CD8-positive, alpha-beta memory T cell (primary cell): ENCODE measurements around the gene ARL8A. TPM values are rescaled to one million over a fixed set of nuclear protein-coding genes. Genes with fewer than 3 reads are reported as not detected.
A peak's percentile ranks its signal among the peaks of the same experiment; 100 is the strongest.
"Not testable (repeated sequence)": the region's sequence is repeated elsewhere in the genome, so short reads cannot be mapped to it uniquely, and the experiment has no call there.

Experiments used
- CTCF ChIA-PET: fragments of 350-600 bp; sonication (Branson Sonifier 250); formaldehyde crosslinking; loops from one replicate; lab custom pipeline; 2021; ENCODE audit warnings: antibody characterized with exemption; lab: Charles Lee
- POLR2A ChIA-PET: fragments of 350-600 bp; sonication (Branson Sonifier 250); formaldehyde crosslinking; loops from one replicate; lab custom pipeline; 2021; ENCODE audit warnings: antibody characterized with exemption; lab: Charles Lee
- DNase-seq, 5 donors: peaks; one replicate each; pipeline versions ENCODE4 v3.0.0 to v3.0.0-alpha.2; 2020 to 2022; ENCODE audit warnings: mixed read lengths in 1 of 5
- H3K27ac ChIP-seq: one replicate; pipeline ENCODE4 v1.7.0; 2013; ENCODE audit warnings: low read depth, mild to moderate bottlenecking, low read length, moderate library complexity
- H3K27me3 ChIP-seq: 2 replicates; pipeline ENCODE4 v1.7.0; 2013; ENCODE audit warnings: low read length, mild to moderate bottlenecking; ENCODE audit not compliant: insufficient read depth, poor library complexity, severe bottlenecking
- H3K36me3 ChIP-seq: 2 replicates; pipeline ENCODE4 v1.7.0; 2013; ENCODE audit warnings: mild to moderate bottlenecking, low read length, moderate library complexity; ENCODE audit not compliant: insufficient read depth
- H3K4me1 ChIP-seq: 2 replicates; pipeline ENCODE4 v1.7.0; 2013; ENCODE audit warnings: mild to moderate bottlenecking, low read length, moderate library complexity; ENCODE audit not compliant: insufficient read depth
- H3K4me3 ChIP-seq: 2 replicates; pipeline ENCODE4 v1.7.0; 2013; ENCODE audit warnings: mild to moderate bottlenecking, low read length
- H3K9me3 ChIP-seq: 2 replicates; pipeline ENCODE4 v1.7.0; 2013; ENCODE audit warnings: mild to moderate bottlenecking, low read length
- H3K27ac Mint-ChIP-seq, 8 donors: one replicate each; pipeline ENCODE4 v1.8.0; 2020 to 2021; ENCODE audit warnings: mixed read lengths in 8 of 8, mild to moderate bottlenecking in 6 of 8, inconsistent platforms in 3 of 8, moderate library complexity in 3 of 8
- H3K27me3 Mint-ChIP-seq, 2 donors: one replicate each; pipeline ENCODE4 v1.8.0; 2020 to 2021; ENCODE audit warnings: mixed read lengths in 2 of 2, mild to moderate bottlenecking in 1 of 2, moderate library complexity in 1 of 2
- H3K36me3 Mint-ChIP-seq, 3 donors: one replicate each; pipeline ENCODE4 v1.8.0; 2020 to 2021; ENCODE audit warnings: mixed read lengths in 3 of 3, inconsistent platforms in 1 of 3, mild to moderate bottlenecking in 1 of 3
- H3K4me1 Mint-ChIP-seq, 3 donors: one replicate each; pipeline ENCODE4 v1.8.0; 2020 to 2021; ENCODE audit warnings: mixed read lengths in 3 of 3, inconsistent platforms in 1 of 3, mild to moderate bottlenecking in 1 of 3
- H3K4me3 Mint-ChIP-seq, 7 donors: one replicate each; pipeline ENCODE4 v1.8.0; 2020 to 2021; ENCODE audit warnings: mixed read lengths in 7 of 7, mild to moderate bottlenecking in 6 of 7, moderate library complexity in 4 of 7, inconsistent platforms in 2 of 7
- H3K9me3 Mint-ChIP-seq, 5 donors: one replicate each; pipeline ENCODE4 v1.8.0; 2020 to 2022; ENCODE audit warnings: mixed read lengths in 5 of 5, mild to moderate bottlenecking in 3 of 5, moderate library complexity in 2 of 5, inconsistent platforms in 1 of 5
- polyA plus RNA-seq: library from polyadenylated mRNA; unstranded; fragments of 300-500 nt; fragmentation: Illumina TruSeq; gene quantifications from one replicate; pipeline ENCODE4 v1.2.3, GENCODE V29; 2021
- total RNA-seq, 2 experiments: library from RNA; stranded (reverse); gene quantifications; one replicate each; pipeline ENCODE4 v1.2.3, GENCODE V29; 2021

The ARL8A gene
- total and polyA plus RNA-seq, 3 experiments from 2014 or later = 12.3 to 51.4 (median 50.2) TPM

- Mint-ChIP-seq H3K27me3 (peaks cover 0 to 1% of the 10 kb centered on the region in 2 donors), H3K4me1 (peaks cover 14 to 27% (median 19%) of the 10 kb centered on the region in 3 donors), H3K27ac (peak overlapping the region in 3 of 8 donors; percentile 3 to 87 (median 9)), H3K9me3 (no peaks in the 10 kb centered on the region), H3K36me3 (peaks cover 5 to 76% (median 17%) of the 10 kb centered on the region in 3 donors), H3K4me3 (no peak overlapping the region)
- no peak for DNase-seq
- Histone ChIP-seq H3K4me1 (peaks cover 7% of the 10 kb centered on the region), H3K27ac (no peak overlapping the region), H3K27me3 (no peaks in the 10 kb centered on the region), H3K9me3 (no peaks in the 10 kb centered on the region), H3K4me3 (no peak overlapping the region), H3K36me3 (peaks cover 60% of the 10 kb centered on the region)
- CTCF ChIA-PET = interaction anchor here (1.2 kb wide), 1 partner anchor 40 kb away, joined by 5 read pairs; no protein-coding TSS in a partner anchor
- POLR2A ChIA-PET = no interaction called here
Measured at GRCh38 chr1:202149566-202149965, 5.0 kb upstream of the ARL8A start.

DNA sequence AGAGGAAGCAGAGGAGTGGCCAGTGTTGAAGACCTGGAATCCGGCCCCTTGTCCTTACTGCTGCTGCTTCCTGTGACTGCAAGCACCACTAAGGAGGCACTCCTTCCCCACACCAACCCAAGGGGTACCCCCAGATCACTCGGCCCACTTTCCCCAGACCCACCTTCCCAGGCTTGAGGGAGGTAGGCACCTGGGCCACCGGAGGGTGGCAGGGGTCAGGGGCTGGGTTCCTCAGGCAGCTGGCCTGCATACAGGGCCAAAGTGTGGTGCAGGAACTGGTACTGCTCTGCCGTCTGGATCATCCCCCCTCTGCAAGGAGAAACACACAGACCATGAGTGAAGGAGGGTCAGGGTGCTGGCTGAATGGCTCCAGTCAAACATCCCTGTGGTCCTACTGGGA lies 3.9 kb upstream of the ARL8A start:
- no peak for DNase-seq
- H3K9me3 Mint-ChIP-seq = no peaks in the 10 kb centered on the region
- no peak overlapping the region for H3K27ac ChIP-seq
- peaks cover 8% of the 10 kb centered on the region for H3K4me1 ChIP-seq
- peaks cover 4 to 70% (median 13%) of the 10 kb centered on the region in 3 donors for H3K36me3 Mint-ChIP-seq
- peak overlapping the region in 1 of 7 donors; percentile 77 for H3K4me3 Mint-ChIP-seq
- H3K36me3 ChIP-seq = peaks cover 48% of the 10 kb centered on the region
- CTCF ChIA-PET = interaction anchor here (5.6 kb wide), 1 partner anchor 13 kb away, joined by 33 read pairs; no protein-coding TSS in a partner anchor
- no peaks in the 10 kb centered on the region for H3K27me3 ChIP-seq
- peaks cover 13 to 25% (median 16%) of the 10 kb centered on the region in 3 donors for H3K4me1 Mint-ChIP-seq
- H3K9me3 ChIP-seq = no peaks in the 10 kb centered on the region
- POLR2A ChIA-PET = interaction anchor here (1.2 kb wide), 1 partner anchor 14 kb away, joined by 3 read pairs; no protein-coding TSS in a partner anchor
- no peak overlapping the region for H3K4me3 ChIP-seq
- H3K27ac Mint-ChIP-seq = peak overlapping the region in 5 of 8 donors; percentile 32 to 87 (median 80)
- H3K27me3 Mint-ChIP-seq = peaks cover 0 to 1% of the 10 kb centered on the region in 2 donors

- POLR2A ChIA-PET = interaction anchor here (1.2 to 2.4 kb wide), 2 partner anchors 13 to 15 kb away, joined by 3 to 7 read pairs; partner anchors contain the start of gene PTPN7
- peak overlapping the region in 4 of 8 donors; percentile 17 to 47 (median 40) for H3K27ac Mint-ChIP-seq
Measured at GRCh38 chr1:202146993-202147392, 2.5 kb upstream of the ARL8A start.

DNA sequence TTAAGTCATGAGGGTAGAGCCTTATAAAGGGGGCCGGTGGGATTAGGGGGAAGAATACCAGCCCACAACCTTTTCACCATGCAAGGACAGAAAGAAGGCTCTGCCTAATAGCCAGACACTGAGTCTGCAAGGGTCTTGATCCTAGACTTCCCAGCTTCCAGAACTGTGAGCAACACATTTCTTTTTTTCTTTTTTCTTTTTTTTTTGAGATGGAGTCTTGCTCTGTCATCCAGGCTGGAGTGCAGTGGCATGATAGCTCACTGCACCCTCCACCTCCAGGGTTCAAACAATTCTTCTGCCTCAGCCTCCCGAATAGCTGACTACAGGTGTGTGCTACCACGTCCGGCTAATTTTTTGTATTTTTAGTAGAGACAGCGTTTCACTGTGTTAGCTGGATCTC lies 1.7 kb upstream of the ARL8A start:
- H3K9me3 ChIP-seq = no peaks in the 10 kb centered on the region
- no peaks in the 10 kb centered on the region for H3K27me3 ChIP-seq
- Mint-ChIP-seq H3K9me3 (no peaks in the 10 kb centered on the region), H3K4me3 (peak overlapping the region in 5 of 7 donors; percentile 13 to 95 (median 91)), H3K36me3 (peaks cover 4 to 52% (median 11%) of the 10 kb centered on the region in 3 donors), H3K27me3 (peaks cover 0 to 1% of the 10 kb centered on the region in 2 donors), H3K4me1 (peaks cover 29 to 44% (median 36%) of the 10 kb centered on the region in 3 donors), H3K27ac (peak overlapping the region in 5 of 8 donors; percentile 37 to 77 (median 50))
- H3K36me3 ChIP-seq = peaks cover 27% of the 10 kb centered on the region
- POLR2A ChIA-PET = interaction anchor here (2.4 kb wide), 1 partner anchor 14 kb away, joined by 7 read pairs; the partner anchor contains the start of gene PTPN7
- H3K27ac ChIP-seq = no peak overlapping the region
- no peak for DNase-seq
- CTCF ChIA-PET = interaction anchor here (0.6 to 5.6 kb wide), 5 partner anchors 8 to 288 kb away, joined by 3 to 33 read pairs (median 5); partner anchors contain the start of gene PTPN7
- H3K4me3 ChIP-seq = no peak overlapping the region
- H3K4me1 ChIP-seq = peaks cover 21% of the 10 kb centered on the region

More at GRCh38 chr1:202146993-202147392, 2.5 kb upstream of the ARL8A start:
- Histone ChIP-seq H3K36me3 (peaks cover 34% of the 10 kb centered on the region), H3K27ac (no peak overlapping the region), H3K9me3 (no peaks in the 10 kb centered on the region), H3K27me3 (no peaks in the 10 kb centered on the region), H3K4me3 (no peak overlapping the region), H3K4me1 (peaks cover 21% of the 10 kb centered on the region)
- peaks cover 4 to 59% (median 11%) of the 10 kb centered on the region in 3 donors for H3K36me3 Mint-ChIP-seq
- peaks cover 25 to 37% (median 30%) of the 10 kb centered on the region in 3 donors for H3K4me1 Mint-ChIP-seq
- peaks cover 0 to 1% of the 10 kb centered on the region in 2 donors for H3K27me3 Mint-ChIP-seq
- H3K4me3 Mint-ChIP-seq = peak overlapping the region in 2 of 7 donors; percentile 36 to 95
- CTCF ChIA-PET = interaction anchor here (1.3 to 5.6 kb wide), 5 partner anchors 8 to 42 kb away, joined by 3 to 33 read pairs (median 5); partner anchors contain the start of gene PTPN7
- DNase-seq = no peak
- H3K9me3 Mint-ChIP-seq = no peaks in the 10 kb centered on the region

DNA sequence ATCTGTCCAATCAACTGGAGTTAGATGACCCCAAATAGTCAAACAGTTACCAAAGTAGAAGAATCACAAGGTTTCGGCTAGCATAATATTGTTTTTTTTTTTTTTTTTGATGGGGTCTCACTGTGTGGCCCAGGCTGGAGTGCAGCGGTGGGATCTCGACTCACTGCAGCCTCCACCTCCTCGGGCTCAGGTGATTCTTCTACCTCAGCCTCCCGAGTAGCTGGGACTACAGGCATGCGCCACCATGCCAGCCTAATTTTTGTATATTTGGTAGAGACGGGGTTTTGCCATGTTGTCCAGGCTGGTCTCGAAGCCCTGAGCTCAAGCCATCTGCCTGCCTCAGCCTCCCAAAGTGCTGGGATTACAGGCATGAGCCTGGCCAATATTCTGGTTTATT lies 1.2 kb upstream of the ARL8A start:
- H3K4me3 Mint-ChIP-seq = peak overlapping the region; percentile 85 to 96 (median 91)
- CTCF ChIA-PET = interaction anchor here (0.6 to 5.6 kb wide), 4 partner anchors 9 to 288 kb away, joined by 3 to 33 read pairs (median 5); no protein-coding TSS in a partner anchor
- not testable (repeated sequence) for H3K27me3 ChIP-seq, DNase-seq, H3K4me3 ChIP-seq, H3K27ac ChIP-seq, H3K9me3 Mint-ChIP-seq, H3K27me3 Mint-ChIP-seq, H3K9me3 ChIP-seq
- H3K36me3 Mint-ChIP-seq = peaks cover 4 to 49% (median 5%) of the 10 kb centered on the region in 3 donors
- POLR2A ChIA-PET = interaction anchor here (2.4 kb wide), 1 partner anchor 14 kb away, joined by 7 read pairs; the partner anchor contains the start of gene PTPN7
- Histone ChIP-seq H3K36me3 (peaks cover 22% of the 10 kb centered on the region), H3K4me1 (peaks cover 21% of the 10 kb centered on the region)
- peak overlapping the region in 7 of 8 donors; percentile 77 to 97 (median 92) for H3K27ac Mint-ChIP-seq
- peaks cover 34 to 44% (median 41%) of the 10 kb centered on the region in 3 donors for H3K4me1 Mint-ChIP-seq

DNA sequence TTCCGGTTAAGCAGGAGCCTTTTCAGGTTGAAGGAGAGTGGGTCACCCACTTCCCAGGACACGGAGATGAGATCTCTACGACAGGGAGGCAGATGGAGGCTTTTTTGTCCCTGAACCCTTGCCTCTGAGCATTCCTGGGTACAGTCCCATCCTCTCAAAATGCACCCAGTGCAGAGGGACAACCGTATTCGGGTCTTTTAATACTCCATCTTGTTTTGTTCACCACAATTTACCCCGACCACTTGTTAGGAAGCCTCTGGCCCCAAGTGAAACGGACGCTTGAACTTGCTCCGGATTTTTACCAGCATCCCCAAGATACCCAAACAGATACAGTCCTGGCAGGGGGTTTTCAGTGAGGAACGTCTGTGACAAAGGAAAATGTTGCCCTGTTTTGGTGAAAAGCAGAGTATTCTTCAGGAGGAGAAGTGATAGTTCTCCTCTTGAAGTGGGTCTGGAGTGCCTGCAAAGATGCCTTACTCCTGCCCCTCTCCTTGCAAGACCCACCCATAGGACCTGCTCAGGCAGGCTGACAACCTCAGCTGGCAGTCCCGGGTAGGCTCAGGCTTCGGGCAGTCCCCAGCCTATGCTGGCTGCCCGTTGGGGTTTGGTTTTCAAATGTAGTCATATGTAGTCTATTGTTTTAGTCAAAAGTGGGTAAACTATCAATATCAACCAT lies 669 bp upstream of the ARL8A start:
- Histone ChIP-seq H3K4me3 (peak overlapping the region; percentile 59), H3K27me3 (no peaks in the 10 kb centered on the region), H3K4me1 (peaks cover 21% of the 10 kb centered on the region), H3K36me3 (peaks cover 16% of the 10 kb centered on the region), H3K9me3 (no peaks in the 10 kb centered on the region), H3K27ac (peak overlapping the region; percentile 57)
- Mint-ChIP-seq H3K9me3 (no peaks in the 10 kb centered on the region), H3K36me3 (peaks cover 3 to 44% (median 4%) of the 10 kb centered on the region in 3 donors), H3K4me3 (peak overlapping the region; percentile 85 to 96 (median 91)), H3K27me3 (no peaks in the 10 kb centered on the region), H3K4me1 (peaks cover 32 to 46% (median 42%) of the 10 kb centered on the region in 3 donors), H3K27ac (peak overlapping the region; percentile 77 to 97 (median 92))
- DNase-seq = peak in 1 of 5 donors; percentile 8
- CTCF ChIA-PET = interaction anchor here (1.7 to 5.6 kb wide), 3 partner anchors 10 to 17 kb away, joined by 4 to 33 read pairs (median 6); no protein-coding TSS in a partner anchor
- POLR2A ChIA-PET = interaction anchor here (0.7 to 2.7 kb wide), 3 partner anchors 15 to 197 kb away, joined by 3 to 17 read pairs (median 7); partner anchors contain the start of genes PTPN7 and UBE2T

DNA sequence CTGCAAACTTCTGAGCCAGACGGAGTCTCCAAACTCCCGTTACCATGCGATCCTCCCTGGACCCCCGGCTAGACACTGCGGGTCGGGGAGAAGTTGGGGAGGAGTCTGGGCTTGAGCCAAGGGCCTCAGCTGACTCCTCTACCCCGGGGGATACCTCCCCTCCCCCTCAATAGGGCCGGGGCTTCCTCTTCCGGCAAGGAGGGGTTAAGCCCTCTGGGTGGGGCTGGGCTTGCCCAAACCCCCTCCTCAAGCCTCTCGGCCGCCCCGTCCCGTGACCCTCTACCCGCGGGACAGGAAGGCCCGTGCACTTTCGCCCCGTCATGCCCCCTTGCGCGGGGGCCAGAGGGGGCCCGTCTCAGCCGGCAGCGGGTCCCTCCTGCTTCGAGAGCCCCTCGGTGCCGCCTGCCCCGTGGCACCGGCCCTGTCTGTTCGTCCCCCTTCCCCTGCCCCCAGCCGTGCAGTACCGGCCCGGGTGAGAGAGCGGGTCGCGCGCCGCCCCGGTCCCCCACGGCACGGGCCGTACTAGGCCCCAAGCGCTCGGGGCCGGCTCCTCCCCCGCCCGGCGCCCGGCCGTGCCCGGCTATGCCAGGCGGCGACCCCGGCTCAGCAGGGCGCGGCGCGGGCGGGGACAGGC lies 652 bp downstream of the ARL8A start:
- H3K27me3 Mint-ChIP-seq = no peaks in the 10 kb centered on the region
- H3K4me3 Mint-ChIP-seq = peak overlapping the region; percentile 88 to 98 (median 94)
- peak overlapping the region; percentile 83 to 98 (median 94) for H3K27ac Mint-ChIP-seq
- peaks cover 3 to 36% (median 4%) of the 10 kb centered on the region in 3 donors for H3K36me3 Mint-ChIP-seq
- POLR2A ChIA-PET = interaction anchor here (1.6 to 2.7 kb wide), 2 partner anchors 9 to 16 kb away, joined by 4 to 17 read pairs; partner anchors contain the start of gene PTPN7
- no peaks in the 10 kb centered on the region for H3K27me3 ChIP-seq
- peak overlapping the region; percentile 93 for H3K4me3 ChIP-seq
- H3K4me1 Mint-ChIP-seq = peaks cover 35 to 52% (median 45%) of the 10 kb centered on the region in 3 donors
- H3K4me1 ChIP-seq = peaks cover 21% of the 10 kb centered on the region
- H3K9me3 ChIP-seq = no peaks in the 10 kb centered on the region
- DNase-seq = peak in 2 of 5 donors; percentile 34 to 60
- H3K27ac ChIP-seq = peak overlapping the region; percentile 79
- peaks cover 10% of the 10 kb centered on the region for H3K36me3 ChIP-seq
- H3K9me3 Mint-ChIP-seq = no peaks in the 10 kb centered on the region
- CTCF ChIA-PET = interaction anchor here (2.3 to 5.6 kb wide), 3 partner anchors 9 to 18 kb away, joined by 8 to 33 read pairs (median 23); partner anchors contain the start of gene PTPN7
